Colon (tissue), 2 donors: ENCODE results near the gene CHSY1.

ENCODE experiments used
- FAIRE-seq: peaks from 2 replicates; lab custom pipeline; 2012; peaks lifted over from hg19 to GRCh38; lab: Jason Lieb, UNC
- donor health status: control.
- donor health status: control.

CHSY1 gene

GRCh38 chr15:101171954-101172353 lies 79.9 kb downstream of the CHSY1 start:
- no peak for FAIRE-seq

- no peak for FAIRE-seq
These were observed 81.1 kb downstream of the CHSY1 start for GRCh38 chr15:101170568-101171350.

DNA sequence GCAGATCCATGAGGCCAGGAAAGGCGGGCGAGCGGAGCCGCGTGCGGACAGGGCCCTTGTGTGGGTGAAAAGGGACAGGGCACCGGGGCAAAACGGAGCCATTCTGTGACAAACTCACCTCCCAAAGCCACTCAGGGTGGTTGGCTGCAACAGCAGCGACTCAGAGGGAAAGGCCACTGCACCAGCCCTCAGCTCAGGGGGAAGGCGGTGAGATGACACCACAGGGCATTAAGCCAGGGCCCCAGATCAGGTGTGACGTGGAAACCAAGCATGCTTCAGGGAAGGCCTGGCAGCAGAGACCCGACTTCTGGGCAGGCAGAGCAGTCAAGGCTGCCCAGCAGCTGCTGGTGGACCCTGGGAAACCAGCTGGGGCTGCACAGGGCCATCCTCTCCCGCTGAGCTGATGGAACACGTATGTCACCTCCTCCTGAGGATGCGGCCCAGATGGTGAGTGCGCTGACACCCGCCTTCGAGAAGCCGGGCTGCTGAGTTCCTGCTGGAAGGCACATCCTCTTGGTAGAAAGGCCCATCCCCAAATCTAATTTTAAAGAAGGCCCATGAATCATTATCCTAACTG lies 82.3 kb downstream of the CHSY1 start:
- FAIRE-seq, result no peak

DNA sequence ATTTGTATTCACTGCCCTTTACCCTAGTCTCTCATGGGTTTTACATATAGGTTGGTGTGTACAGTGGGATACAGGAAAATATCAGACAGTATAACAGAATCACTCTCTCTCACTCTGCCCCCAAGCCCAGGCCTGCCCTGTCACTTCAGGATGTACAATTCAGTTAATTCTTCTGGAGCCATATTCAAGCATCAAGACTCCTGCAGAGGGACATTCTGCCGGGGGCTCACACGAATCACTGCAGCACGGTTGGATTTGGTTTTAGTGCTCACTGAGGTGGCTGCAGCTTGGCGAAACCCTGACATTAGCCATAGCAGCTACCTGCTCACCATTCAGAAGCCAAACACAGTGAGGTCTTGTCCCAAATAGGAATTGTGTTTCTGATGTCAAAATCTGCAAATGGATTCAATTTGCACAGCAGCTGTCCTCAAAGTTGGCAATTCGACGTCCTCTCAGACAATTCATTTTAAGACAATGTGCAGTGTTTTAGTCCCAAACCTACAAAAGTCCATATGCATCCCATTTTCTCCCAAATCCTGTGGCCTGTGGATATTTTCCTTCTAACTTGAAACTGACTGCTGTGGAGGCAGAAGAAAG lies 82.9 kb downstream of the CHSY1 start:
- FAIRE-seq, result no peak

GRCh38 chr15:101168463-101168824 lies 83.4 kb downstream of the CHSY1 start:
- FAIRE-seq, result no peak

- no peak for FAIRE-seq
These were observed 83.9 kb downstream of the CHSY1 start for GRCh38 chr15:101167753-101168462.

DNA sequence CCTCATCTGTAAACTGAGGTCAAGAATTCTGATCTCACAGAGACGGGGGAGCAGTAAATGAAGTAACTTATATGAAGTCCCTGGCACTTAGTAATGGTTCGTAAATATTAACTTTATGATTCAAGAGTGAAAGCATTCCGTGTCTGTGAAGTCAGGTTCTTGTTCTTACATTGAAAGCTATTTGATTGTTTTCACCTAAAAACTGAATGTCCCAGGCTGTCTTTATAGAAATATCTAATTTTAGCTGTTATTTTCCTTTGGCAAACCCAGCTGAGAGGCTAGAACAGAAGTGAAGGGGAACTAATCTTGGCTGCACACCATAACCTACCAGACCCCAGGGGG lies 84.5 kb downstream of the CHSY1 start:
- FAIRE-seq, result no peak

DNA sequence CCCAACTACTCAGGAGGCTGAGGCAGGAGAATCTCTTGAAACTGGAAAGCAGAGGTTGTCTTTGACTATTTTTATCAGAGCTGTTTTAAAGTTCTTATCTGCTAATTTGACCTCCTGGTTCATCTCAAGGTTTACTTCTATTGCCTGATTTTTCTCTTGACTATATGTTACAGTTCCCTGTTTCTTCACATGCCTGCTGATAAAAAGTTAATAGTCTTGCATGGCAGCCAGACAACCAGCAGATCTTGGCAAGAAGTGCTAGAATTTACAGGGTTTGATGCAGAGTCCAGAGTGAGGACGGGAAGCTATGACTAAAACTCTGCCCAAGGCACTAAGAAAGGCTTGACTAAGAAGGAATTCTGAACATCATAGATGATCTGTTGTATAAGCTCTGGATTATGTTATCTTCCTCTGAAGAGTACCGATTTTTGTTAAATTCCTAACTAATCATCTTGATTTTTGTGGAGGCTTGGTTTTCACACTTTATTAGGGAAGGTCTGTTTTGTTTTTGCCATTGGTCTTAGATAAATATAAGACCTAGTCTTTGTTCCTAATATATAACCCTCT lies 85.9 kb downstream of the CHSY1 start:
- no peak for FAIRE-seq

DNA sequence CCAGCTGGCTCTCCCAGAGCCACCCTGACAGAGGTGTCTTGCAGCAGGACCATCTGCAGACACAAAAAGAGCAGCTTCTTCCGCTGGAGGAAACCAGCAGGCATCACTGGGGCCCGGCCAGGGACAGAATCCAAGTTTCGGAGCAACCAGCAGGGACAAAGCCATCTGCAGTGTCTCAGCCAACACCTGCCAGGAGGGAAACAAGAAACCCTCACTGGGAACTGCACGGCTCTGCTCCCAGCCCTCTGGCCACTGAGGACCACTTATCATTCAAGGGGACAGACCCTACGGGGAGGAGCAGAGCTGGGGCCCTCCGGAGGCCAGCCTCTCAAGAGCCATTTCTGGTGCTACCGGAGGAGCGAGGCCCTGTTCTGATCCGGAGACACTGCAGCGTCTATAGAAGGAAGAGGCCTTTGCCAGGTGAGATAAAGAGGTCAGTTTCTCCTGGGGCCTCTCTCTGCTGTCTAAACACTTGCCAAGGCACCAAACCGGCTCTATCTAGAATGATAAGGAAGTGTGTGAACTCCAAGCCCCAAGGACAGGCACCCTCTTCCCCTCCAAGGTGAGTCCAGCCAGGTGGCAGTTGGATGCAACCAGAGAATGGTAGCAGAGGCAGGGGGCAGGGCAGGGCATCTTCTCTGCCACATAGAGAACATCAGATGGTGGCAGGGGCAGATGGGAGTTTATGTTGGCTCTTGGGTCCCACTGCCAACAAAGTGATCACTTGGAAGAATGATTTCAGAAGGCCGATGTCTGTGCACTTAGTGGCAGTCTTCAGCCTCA lies 89.0 kb downstream of the CHSY1 start:
- no peak for FAIRE-seq

DNA sequence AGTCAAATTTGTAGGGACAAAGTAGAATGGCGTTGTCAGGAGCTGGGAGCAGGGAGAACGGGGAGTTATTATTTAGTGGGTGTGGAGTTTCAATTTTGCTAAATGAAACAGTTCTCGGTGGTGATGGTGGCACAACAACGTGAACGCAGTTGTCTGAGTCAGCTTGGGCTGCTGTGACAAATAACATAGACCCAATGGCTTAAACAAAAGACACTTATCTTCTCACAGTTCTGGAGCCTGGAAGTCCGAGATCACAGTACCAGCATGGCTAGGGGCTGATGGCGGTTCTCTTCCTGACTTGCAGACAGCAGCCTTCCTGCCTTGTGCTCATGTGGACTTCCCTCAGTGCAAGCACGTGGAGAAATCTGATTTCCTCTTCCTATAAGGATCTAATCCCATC lies 90.2 kb downstream of the CHSY1 start:
- no peak for FAIRE-seq

DNA sequence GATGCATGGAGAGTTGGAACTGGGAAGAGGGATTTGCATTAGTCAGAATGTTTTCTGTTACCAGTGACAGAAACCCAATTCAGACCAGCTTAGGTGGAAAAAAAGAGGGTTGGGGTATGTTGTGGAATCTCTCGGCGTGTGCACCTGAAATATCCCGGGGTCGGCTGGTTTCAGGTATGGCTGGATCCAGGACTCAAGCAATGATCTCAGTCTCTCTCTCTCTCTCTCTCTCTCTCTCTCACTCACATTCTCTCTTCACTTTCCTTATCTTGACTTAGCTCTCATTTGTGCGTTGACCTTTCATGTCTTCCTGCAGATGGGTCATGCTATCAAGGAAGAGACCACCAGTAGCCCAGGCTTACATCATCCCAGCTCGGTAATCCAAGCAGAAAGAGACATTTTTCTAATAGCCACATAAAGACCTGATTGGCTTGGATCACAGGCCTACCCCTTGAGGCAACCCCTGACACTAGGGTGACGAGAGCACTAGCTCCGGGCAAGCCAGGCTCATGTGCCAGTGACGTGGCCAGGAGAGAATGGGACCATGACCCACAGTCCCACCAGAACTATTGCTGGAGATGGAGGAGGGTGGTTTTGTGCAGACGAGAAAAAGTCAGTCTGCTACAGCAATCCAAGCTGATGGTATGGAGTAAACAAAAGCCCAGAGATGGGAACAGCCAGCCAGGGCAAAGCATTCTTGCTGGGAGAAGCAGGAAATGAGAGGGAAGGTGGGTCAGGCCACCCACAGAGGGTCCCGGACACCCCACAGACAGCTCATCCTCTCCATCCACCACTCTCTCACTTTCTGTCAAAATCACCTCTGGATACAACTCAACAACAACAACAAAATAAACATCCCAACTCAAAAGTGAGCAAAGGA lies 91.7 kb downstream of the CHSY1 start:
- FAIRE-seq, result no peak

GRCh38 chr15:101159096-101159935 lies 92.5 kb downstream of the CHSY1 start:
- no peak for FAIRE-seq

GRCh38 chr15:101158166-101159095 lies 93.4 kb downstream of the CHSY1 start:
- no peak for FAIRE-seq

DNA sequence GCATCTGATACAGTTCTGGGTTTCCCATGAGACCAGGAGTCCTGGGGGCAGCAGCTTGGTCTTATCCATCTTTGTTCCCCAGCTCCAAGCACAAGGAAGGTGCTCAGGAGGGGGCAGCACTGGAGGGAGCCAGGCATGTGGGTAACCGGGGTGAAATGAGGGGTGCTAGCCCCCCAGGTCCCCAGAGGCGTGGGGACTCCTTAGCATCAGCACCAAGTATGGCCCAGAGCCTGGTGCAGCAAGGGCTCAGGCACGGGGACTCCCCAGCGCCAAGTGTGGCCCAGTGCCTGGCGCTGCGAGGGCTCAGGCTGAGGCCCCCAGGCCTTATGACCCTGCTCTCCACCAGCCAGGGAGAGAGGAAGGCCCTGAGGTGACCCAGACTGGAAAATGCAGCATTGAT lies 94.1 kb downstream of the CHSY1 start:
- FAIRE-seq, result no peak

DNA sequence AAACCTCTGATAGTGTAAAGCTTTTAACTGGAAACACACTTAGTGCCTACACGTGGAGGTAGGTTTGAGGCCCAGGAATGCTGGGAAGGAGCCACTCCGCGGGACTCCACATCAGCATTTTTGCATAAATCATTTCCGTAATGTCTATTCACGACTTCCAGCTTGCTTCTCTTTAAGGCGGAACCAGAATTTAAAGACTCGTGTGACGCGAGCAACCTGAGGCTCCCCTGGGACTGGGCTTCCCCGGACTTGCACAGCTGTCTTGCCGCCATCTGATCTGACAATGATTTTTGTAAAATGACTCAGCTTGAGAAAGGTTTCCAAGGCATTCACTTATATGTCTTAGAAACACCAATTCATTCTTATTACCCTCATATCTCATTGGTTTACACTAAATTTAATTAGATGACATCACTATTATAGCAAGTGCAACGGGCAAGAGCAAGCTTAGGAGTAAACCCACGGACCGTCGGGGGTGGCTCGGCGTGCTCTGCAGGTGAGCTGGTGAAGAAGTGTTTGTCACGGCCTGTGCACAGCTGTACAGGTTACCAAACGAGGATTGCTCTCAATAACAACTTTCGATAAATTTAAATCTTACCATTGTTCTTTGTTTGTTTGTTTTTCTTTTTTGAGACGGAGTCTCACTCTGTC lies 95.2 kb downstream of the CHSY1 start:
- no peak for FAIRE-seq

DNA sequence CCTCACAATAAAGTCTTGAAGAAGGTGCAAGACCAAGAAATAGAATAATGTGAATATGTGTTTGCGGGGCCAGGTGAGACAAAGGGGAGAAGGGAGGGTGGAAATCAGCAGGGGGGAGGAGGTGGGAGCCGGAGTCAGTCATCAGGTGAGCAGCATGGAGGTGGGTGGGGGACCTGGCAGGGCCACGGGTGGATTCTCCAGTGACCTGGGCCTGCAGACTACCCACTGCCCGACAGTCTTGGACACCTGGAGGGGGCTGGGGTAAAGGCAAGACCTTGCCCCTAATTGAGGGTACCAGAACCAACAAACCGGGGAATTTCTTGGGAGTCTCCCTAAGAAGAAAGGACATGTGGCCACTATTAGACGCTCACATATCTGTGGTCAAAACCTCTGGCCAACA lies 95.8 kb downstream of the CHSY1 start:
- FAIRE-seq, result no peak

DNA sequence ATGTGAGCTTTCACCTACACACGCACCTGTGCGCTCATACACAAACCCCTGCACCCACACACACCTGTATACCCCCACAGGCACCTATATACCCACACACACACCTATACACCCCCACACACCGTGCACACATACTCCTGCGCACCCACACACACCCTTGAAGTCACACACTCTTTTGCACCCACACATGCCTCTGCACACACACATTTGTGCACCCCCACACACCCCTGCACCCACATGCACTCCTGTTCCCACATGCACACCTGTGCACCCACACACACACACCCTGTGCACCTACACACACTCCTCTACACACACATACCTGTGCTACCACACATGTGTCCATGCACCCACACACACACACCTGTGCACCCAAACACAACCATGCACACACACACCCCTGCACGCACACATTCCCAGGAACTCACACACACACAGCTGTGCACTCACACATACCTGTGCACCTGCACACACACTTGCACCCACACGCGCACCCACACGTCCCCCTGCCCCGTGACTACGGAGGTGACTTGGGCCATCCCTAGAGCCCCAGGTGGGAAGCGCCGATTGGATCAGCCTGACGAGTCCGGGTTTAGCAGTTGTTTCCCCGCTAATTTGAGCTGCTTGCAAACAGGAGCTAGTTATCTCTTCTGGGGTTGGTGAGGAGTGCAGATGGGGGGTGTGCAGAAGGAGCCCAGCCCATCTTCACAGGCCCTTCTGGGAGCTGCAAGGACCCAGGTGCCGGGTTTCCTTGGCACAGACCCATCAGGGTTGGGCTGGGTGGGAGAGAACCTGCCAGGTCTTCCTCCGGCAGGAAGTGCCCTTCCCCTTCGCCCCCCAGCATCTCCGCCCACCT lies 97.8 kb downstream of the CHSY1 start:
- no peak for FAIRE-seq
